ENCODE data around the gene CDC42SE2. TPM values are rescaled to one million over a fixed set of nuclear protein-coding genes. Genes with fewer than 3 reads are reported as not detected.

The CDC42SE2 gene
- total RNA-seq, 1 donor from 2014 or later: 24.1 TPM

- FAIRE-seq (peak; percentile 96), DNase-seq (ENCODE audit: low read depth) (peak; percentile 89)
- Mint-ChIP-seq H3K9me3 (ENCODE audit: unreplicated experiment) (peaks cover 3% of the 10 kb centered on the region), H3K36me3 (ENCODE audit: low read depth, unreplicated experiment) (no peaks in the 10 kb centered on the region), H3K4me3 (ENCODE audit: unreplicated experiment) (no peak overlapping the region), H3K27ac (ENCODE audit: unreplicated experiment) (no peak overlapping the region), H3K4me1 (ENCODE audit: low read depth, unreplicated experiment) (peaks cover 2% of the 10 kb centered on the region), H3K27me3 (ENCODE audit: low read depth, unreplicated experiment) (no peaks in the 10 kb centered on the region)
- Histone ChIP-seq H3K4me1 (ENCODE audit: insufficient read depth, low read length) (peaks cover 8% of the 10 kb centered on the region), H3K4me3 (ENCODE audit: insufficient read depth, low read depth, low read length) (no peak overlapping the region), H3K9me3 (ENCODE audit: insufficient read depth, low read depth, low read length) (no peaks in the 10 kb centered on the region), H3K36me3 (ENCODE audit: insufficient read depth, low read length) (no peaks in the 10 kb centered on the region), H3K27ac (ENCODE audit: low read depth, low read length) (peak overlapping the region; percentile 41), H2AFZ (ENCODE audit: low read depth, low read length) (peak overlapping the region; percentile 48), H3K4me2 (ENCODE audit: low read length) (peak overlapping the region; percentile 73), H3K9ac (ENCODE audit: low read length) (no peak overlapping the region), H3K79me2 (ENCODE audit: insufficient read depth, low read length) (no peaks in the 10 kb centered on the region), H4K20me1 (ENCODE audit: insufficient read depth, low read length) (no peaks in the 10 kb centered on the region), H3K27me3 (ENCODE audit: insufficient read depth, low read length) (no peaks in the 10 kb centered on the region)
- TF ChIP-seq EZH2 (IDR thresholded peaks at IDR 0.05; ENCODE audit: insufficient read depth, low read length): no peak
- no peak for TF ChIP-seq CTCF (IDR thresholded peaks at IDR 0.05; ENCODE audit: insufficient read depth, low read depth, low read length)
Measured at GRCh38 chr5:131242728-131243255, 21.1 kb upstream of the CDC42SE2 start.

GRCh38 chr5:131245312-131245711 is 18.5 kb upstream of the CDC42SE2 start:
- no peak for DNase-seq (ENCODE audit: low read depth)

More at GRCh38 chr5:131245312-131245711, 18.5 kb upstream of the CDC42SE2 start:
- no peak overlapping the region for H3K4me2 ChIP-seq (ENCODE audit: low read length)
- peaks cover 8% of the 10 kb centered on the region for H3K4me1 ChIP-seq (ENCODE audit: insufficient read depth, low read length)
- H3K4me3 Mint-ChIP-seq (ENCODE audit: unreplicated experiment): no peak overlapping the region
- H3K9ac ChIP-seq (ENCODE audit: low read length): no peak overlapping the region
- H3K4me1 Mint-ChIP-seq (ENCODE audit: low read depth, unreplicated experiment): peaks cover 2% of the 10 kb centered on the region
- peaks cover 3% of the 10 kb centered on the region for H3K9me3 Mint-ChIP-seq (ENCODE audit: unreplicated experiment)
- no peaks in the 10 kb centered on the region for H3K27me3 ChIP-seq (ENCODE audit: insufficient read depth, low read length)
- TF ChIP-seq EZH2 (IDR thresholded peaks at IDR 0.05; ENCODE audit: insufficient read depth, low read length) (no peak), CTCF (IDR thresholded peaks at IDR 0.05; ENCODE audit: insufficient read depth, low read depth, low read length) (no peak)
- H3K27ac Mint-ChIP-seq (ENCODE audit: unreplicated experiment): no peak overlapping the region
- no peak overlapping the region for H2AFZ ChIP-seq (ENCODE audit: low read depth, low read length)
- FAIRE-seq: no peak
- H3K9me3 ChIP-seq (ENCODE audit: insufficient read depth, low read depth, low read length): no peaks in the 10 kb centered on the region
- H3K36me3 ChIP-seq (ENCODE audit: insufficient read depth, low read length): no peaks in the 10 kb centered on the region
- H3K27ac ChIP-seq (ENCODE audit: low read depth, low read length): no peak overlapping the region
- H3K79me2 ChIP-seq (ENCODE audit: insufficient read depth, low read length): no peaks in the 10 kb centered on the region
- no peaks in the 10 kb centered on the region for H3K36me3 Mint-ChIP-seq (ENCODE audit: low read depth, unreplicated experiment)
- H3K27me3 Mint-ChIP-seq (ENCODE audit: low read depth, unreplicated experiment): no peaks in the 10 kb centered on the region
- no peak overlapping the region for H3K4me3 ChIP-seq (ENCODE audit: insufficient read depth, low read depth, low read length)
- H4K20me1 ChIP-seq (ENCODE audit: insufficient read depth, low read length): no peaks in the 10 kb centered on the region
